Renal pelvis (tissue), 4 donors: ENCODE data around the gene HDAC4. TPM values are rescaled to one million over a fixed set of nuclear protein-coding genes. Genes with fewer than 3 reads are reported as not detected.

ENCODE experiments used
- DNase-seq: peaks from one replicate; pipeline ENCODE4 v3.0.0-alpha.2; 2013
- polyA plus RNA-seq, 3 donors: library from polyadenylated mRNA; unstranded; fragments of 120-200 nt; gene quantifications; one replicate each; pipeline ENCODE4 v1.2.1, GENCODE V29; 2013; ENCODE audit not compliant: insufficient read length in 3 of 3

HDAC4 gene
- polyA plus RNA-seq, 3 donors, result 13.7 to 23.9 (median 14.0) TPM

- no peak for DNase-seq
These were observed 17.1 kb downstream of the HDAC4 start for GRCh38 chr2:239383759-239384156.

GRCh38 chr2:239383036-239383758 is 17.6 kb downstream of the HDAC4 start:
- no peak for DNase-seq

- no peak for DNase-seq
These were observed 18.4 kb downstream of the HDAC4 start for GRCh38 chr2:239382384-239382880.

DNA sequence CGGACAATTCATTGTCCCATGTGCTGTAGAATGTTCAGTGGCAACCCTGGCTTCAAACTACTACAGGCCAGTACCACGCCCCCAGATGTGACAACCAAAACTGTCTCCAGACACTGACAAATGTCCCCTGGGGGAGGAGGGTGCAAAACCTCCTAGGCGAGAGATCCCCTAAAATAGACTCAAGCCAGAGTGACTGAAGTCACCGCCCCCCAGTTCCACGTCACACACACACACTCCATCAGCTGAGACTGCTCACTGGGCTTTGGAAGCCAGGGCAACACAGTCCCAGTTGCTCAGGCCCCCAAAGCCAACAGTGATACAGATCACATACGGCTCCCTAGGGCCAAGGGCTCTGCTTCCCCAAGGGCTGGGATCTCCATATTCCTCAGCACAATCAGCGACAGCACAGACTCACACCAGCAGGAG is 19.1 kb downstream of the HDAC4 start:
- no peak for DNase-seq

DNA sequence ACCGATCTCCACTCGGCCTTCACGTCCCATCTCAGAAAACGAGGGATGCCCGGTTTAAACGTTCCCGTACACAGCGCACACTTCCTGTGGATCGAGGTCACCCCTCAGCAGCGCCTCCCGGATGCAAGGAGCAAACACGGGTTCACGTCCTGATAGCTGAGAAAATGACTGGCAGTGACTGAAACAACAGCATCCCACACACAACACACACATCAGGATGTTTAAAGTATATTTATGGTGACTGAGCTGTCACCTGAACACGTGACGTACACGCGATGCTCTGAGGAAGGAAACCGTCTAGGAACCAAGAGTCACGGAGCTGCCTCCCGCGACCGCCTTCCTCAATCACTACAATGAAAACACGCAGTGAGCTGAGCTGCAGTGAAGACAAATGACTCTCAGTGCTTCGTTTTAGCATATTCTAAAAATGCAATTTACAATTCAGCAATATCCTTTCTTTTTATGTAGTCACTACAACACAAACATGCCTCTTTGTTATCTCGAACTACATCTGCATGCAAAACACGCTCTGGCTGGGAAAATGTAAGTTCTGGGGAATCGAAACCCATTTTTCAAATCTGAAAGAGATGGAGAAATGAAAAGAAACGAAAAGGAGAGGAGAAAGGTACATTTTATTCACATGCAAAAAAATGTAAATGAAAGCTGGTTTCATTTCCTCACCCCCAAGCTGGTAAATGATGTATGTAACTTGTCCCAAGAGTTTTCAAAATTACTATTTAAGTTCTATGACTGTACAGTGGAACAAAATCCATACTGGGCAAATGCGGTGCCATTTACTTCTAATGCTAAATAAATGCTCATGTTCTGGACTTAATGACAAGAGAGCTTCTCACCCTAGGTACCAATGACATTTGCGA is 19.8 kb downstream of the HDAC4 start:
- DNase-seq, result no peak

DNA sequence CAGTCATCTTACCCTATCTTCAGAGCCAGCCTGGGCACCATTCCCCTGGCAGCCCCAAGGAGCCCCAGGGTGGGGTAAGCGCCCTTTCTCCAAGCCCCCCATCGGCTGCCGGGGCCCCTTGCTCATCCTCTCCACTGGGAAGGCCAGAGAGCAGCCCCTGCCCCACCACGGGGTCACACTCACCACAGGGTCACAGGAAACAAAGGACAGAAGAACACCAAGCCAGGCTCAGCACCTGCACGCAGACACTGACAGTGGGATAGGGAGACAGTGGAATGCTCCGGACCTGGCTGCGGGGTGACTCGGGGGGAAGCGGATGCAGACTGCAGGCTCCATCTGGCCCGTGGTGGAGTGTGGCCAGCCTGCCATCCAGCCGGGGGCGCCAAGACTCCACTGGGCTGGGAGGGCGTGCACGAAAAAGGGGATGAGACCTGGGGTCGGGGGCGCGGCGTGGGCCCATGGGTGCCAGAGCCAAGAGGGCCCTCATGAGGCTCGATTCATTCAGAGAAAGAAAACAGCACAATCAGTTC is 21.1 kb downstream of the HDAC4 start:
- DNase-seq, result no peak

DNA sequence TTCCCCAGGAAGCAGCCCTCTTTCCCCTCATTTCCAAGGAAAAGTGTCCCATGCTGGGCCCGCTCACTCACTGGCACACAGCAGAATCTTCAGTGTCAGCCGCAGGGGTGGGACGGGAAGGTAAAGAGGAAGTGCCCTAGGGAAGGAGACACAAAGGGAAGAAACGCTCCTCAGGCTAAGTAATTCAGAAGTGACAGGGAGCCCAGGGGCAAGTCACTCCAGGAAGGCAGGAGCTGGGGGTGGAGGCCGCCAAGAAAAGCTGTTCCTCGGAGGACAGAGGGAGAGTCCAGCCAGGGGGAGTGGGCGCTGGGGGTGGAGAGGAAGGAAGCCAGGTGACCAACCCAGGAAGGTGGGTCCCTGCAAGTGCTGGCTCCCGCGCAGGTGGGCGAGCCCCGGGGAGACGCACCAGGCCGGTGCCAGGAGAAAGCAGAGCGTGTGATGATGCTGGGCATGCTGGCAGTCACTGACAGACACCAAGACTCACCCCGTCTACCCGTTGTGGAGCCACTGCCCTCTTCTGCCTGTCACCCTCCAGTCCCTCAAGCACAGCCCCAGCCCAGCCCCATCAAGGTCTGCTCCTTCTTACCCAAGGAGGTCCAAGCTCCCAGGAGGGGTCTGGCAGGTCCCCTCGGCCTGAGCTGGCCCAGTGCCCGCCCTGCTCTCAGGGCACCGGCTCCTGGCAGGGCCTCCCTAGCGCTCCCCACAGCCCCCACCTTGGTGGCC is 21.7 kb downstream of the HDAC4 start:
- no peak for DNase-seq

GRCh38 chr2:239378021-239378917 is 22.6 kb downstream of the HDAC4 start:
- no peak for DNase-seq

DNA sequence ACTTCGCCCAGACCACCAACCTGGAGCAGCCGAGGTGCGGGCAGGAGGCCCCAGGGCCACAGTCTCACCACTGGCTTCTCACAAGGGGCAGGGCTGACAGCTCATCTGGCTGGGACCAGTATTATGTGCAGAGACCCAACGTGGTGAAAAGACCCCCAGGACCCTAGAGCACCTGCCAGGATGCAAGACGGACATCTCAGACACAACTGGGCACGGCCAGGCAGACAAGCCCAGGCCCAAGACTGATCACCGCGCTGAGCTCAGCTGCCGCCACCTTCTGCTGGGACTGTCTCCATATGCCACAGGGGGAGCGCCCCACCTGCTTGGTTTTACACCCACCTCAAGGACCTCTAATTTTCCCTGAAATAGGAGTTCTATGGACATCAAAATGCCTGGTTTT is 23.2 kb downstream of the HDAC4 start:
- DNase-seq, result no peak

- DNase-seq, result no peak
These were observed 23.8 kb downstream of the HDAC4 start for GRCh38 chr2:239376942-239377531.

DNA sequence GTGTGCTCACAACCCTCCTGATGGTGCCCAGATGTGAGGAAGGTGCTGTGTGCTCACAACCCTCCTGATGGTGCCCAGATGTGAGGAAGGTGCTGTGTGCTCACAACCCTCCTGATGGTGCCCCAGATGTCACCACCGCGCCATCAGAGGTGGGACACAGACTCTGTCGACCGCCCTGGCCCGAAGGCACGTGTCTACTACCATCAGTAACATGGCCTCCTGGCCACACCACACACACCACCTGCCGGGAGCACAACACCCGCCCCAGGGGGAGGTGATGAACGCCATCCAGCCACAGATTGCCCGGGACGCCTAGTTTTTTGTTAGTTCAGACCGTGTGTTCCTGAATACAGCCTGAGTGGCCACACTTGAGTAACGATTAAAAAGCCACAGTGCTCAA is 24.5 kb downstream of the HDAC4 start:
- DNase-seq, result no peak

DNA sequence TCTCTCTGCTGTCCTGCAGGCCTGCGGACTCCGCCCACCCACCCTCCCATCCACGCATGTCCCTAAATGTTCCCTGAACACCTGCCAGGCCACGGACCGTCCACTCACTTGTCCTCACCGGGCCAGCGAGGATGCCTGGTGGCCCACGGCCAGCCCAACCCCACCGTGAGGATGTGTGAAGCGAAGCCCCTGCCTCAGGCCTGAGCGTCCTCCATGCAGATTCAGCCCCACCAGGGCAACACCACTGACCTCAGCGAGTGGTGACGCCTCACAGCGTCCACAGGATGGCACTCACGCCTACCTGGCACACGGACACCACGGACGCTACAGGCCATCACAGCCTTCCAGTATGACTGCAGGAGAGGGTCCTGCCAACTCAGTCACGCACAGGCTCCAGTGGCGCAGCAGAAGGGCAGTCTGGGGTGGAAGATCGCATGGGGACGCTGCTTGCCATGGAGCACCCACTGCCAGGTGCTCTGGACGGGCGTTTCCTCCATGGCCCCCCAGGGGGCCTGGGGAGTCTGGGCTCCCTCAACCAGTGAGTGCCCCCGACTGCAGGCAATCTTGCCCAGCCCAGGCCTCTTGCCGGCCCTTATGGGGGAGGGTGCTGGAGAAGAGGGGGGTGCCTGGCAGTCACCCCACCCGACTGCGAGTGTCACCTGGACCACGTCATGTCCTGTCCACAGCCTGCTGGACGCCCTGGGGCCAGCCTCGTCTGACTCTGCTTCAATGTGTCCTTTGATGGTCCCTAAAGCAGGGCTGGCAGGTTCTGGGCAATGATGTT is 25.4 kb downstream of the HDAC4 start:
- no peak for DNase-seq

- no peak for DNase-seq
These were observed 25.9 kb downstream of the HDAC4 start for GRCh38 chr2:239374896-239375277.

DNA sequence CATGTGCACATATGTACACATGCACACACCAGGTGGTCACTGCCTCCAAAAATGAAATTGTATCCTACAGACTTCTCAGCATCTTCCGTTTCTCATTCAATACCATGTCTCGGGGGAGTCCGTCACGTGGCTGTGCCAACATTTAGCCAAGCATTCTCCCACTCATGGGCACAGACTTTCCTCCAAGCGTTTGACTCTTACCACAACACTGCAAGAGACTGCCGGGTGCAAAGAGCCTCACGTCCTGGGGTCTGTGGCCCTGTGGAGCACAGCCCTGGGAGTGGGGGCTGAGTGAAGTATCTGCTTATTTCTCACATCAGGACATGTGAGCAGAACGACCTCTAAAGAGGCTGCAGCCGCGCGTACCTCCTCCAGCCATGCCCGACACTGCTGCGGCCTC is 28.0 kb downstream of the HDAC4 start:
- DNase-seq, result no peak

GRCh38 chr2:239371726-239372686 is 28.8 kb downstream of the HDAC4 start:
- no peak for DNase-seq

DNA sequence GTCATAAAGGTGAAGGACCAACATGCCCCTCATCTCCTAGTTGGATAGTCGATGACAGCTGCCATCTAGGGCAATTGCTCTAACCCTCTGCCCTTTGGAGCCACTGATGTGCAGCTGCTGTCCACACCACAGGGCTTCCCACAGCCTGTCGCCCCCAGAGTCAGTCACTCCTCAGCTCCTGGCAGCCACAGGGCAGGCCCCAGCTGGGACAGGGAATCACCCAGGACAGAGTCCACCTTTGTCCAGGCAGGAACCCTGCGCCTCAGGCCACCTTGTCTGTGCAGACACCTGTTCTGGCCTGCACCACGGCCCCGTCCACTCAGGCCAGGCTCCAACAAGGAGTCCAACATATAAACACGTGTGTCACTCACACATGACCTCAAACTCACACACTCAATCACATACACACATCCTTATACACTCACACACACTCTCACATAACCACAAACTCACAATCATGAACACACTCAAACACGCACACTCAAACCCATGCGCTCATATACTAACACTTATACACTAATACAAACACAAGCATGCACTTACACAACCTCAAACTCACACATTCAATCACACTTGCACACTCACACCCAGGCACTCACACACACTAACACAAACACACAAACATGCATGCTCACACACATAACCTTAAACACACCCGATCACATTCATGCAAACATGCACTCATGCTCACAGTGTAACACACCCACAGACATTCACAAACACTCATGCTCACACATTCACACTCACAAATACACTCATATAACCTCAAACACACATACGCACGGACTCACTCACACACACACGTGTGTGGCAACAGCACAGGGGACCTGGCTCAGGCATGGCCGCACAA is 29.7 kb downstream of the HDAC4 start:
- DNase-seq, result no peak

- no peak for DNase-seq
These were observed 30.4 kb downstream of the HDAC4 start for GRCh38 chr2:239370403-239370802.
